ENCODE results near the gene GNAI3.

DNA sequence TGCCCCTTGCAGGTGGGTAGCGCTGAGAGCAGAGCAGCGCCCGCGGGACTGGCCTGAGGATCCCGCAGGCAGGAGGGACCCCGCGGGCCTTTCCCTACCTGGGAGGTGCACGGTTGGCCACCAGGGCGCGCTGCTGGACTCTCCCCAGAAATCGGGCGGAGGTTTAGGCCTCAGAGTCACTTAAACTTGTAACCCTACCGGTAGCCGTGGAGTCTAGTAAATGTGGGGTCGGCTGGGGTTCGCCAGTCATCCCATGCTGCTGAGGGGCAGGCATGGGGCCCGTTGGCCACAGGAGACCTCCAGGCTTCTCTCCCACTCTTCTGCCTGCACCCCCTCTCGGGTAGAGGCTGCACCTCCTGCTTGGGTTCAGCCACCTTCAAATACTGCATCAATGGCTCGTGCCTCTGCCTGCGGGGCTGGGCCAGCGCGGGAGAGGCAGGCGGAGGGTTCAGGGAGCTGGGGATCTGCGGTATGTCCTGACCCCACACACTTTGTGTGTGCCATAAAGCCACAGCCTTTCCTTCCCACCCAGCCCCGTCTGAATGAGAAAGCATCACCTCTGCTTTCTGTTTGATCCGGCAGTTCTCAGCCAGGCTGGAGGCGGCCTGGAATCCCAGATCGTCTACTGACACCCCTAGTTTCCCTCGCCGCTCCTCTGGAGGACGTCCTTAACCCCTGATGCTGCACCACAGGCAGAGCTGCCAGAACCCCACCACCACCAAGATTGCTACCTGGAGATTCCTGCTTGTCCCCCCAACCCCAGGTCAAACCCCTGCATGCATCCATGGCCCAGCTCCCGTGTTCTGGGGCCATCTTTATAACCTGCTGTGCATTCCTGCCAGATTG lies 95.2 kb downstream of the GNAI3 start:
- TF ChIP-seq, protein P1, sequence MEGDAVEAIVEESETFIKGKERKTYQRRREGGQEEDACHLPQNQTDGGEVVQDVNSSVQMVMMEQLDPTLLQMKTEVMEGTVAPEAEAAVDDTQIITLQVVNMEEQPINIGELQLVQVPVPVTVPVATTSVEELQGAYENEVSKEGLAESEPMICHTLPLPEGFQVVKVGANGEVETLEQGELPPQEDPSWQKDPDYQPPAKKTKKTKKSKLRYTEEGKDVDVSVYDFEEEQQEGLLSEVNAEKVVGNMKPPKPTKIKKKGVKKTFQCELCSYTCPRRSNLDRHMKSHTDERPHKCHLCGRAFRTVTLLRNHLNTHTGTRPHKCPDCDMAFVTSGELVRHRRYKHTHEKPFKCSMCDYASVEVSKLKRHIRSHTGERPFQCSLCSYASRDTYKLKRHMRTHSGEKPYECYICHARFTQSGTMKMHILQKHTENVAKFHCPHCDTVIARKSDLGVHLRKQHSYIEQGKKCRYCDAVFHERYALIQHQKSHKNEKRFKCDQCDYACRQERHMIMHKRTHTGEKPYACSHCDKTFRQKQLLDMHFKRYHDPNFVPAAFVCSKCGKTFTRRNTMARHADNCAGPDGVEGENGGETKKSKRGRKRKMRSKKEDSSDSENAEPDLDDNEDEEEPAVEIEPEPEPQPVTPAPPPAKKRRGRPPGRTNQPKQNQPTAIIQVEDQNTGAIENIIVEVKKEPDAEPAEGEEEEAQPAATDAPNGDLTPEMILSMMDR (IDR thresholded peaks at IDR 0.05): peak; percentile 58 to 88 (median 86)
- TF ChIP-seq POLR2A (IDR thresholded peaks at IDR 0.05): no peak

Measured in thyroid gland (tissue), 4 donors.